HG03025 (cell line): Measurements from ENCODE around the gene KCNJ4.
"Not testable (repeated sequence)": the region's sequence is repeated elsewhere in the genome, so short reads cannot be mapped to it uniquely, and the experiment has no call there.

Experiments used
- ATAC-seq: cut with Tn5 transposase; IDR thresholded peaks from one replicate; pipeline ENCODE4 v1.9.1; 2021; ENCODE audit warnings: mild to moderate bottlenecking, moderate library complexity; ENCODE audit not compliant: unreplicated experiment, low FRiP score

KCNJ4 gene

DNA sequence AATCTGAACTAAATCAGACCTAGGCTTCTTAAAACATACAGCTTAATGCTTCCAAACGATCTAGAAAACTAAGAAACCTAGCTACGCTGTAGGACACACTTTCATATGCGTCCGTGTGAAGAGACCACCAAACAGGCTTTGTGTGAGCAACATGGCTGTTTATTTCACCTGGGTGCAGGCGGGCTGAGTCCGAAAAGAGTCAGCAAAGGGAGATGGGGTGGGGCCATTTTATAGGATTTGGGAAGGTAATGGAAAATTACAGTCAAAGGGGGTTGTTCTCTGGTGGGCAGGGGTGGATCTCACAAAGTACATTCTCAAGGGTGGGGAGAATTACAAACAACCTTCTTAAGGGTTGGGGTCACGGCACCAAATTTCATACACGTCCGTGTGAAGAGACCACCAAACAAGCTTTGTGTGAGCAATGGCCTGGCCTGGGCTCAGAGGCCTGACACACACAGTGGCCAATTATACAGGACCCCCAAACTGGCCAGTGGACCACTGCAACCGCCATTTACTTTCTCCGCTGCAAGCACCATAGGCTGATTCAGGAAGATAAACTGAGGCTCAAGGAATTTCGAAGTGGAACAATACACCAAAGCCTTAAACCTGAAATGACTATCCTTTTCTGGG, 58.4 kb downstream of the KCNJ4 start:
- not testable (repeated sequence) for ATAC-seq

DNA sequence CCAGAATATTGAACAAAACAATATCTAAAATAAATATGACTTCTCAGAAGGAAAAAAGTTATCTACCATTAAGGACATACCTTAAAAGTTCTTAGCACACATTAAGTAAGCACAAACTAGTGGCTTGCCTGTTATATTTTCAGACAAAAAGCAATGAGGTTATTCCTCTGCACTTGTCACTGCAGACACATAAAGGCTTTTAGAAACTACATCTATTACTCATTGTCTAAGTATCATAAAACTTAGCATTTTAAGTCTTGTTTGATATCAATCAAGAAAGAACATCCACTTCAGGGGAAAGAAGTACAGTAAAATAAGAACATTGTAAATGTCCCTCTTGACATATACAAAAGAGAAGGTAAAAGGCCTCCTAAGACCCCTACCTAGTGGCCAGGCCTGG, 59.1 kb downstream of the KCNJ4 start:
- not testable (repeated sequence) for ATAC-seq

DNA sequence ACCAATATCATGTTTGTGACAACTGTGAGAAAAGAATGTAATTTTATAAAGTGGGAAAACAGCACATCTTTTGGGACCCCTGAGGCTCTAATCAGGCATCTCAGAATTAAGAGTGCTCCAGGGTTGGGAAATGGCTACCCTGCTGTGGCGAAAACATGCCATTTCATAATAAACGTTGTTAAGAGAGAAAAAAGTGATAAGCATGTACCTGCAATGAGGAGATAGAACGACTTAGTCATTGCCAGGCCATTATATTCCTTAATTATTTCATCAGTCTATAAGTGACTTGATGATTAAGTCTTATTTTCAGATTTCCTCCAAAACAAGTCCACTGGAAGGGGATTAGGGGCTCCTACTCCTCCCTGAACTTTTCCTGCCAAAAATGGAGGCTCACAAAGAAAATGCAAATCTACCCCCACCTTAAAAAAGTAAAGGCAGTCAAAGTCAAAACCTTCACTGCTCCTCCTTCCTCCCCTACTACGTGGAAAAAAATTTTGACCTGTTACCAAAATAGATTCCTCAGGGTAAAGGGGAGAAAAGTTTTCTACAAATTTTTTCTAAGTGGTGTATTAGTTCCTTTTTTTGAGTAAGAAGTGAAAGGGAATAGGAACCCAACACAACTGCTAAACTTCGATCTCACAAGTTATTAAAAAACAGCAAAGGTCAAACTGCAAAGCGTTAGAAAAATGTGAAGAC, 59.9 kb downstream of the KCNJ4 start:
- ATAC-seq = not testable (repeated sequence)

DNA sequence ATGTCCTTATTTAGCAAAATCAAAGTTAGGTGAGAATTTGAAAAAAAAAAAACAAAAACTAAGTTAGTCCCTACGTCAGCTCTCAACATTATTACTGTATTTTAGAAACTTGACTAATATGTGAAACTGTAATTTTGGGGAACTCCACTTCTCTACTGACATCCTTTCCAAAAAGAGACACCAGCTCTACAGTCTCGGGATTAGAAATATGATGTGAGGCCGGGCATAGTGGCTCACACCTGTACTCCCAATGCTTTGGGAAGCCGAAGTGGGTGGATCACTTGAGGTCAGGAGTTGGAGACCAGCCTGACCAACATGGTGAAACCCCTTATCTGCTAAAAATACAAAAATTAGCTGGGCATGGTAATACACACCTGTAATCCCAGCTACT, 65.6 kb downstream of the KCNJ4 start:
- not testable (repeated sequence) for ATAC-seq

DNA sequence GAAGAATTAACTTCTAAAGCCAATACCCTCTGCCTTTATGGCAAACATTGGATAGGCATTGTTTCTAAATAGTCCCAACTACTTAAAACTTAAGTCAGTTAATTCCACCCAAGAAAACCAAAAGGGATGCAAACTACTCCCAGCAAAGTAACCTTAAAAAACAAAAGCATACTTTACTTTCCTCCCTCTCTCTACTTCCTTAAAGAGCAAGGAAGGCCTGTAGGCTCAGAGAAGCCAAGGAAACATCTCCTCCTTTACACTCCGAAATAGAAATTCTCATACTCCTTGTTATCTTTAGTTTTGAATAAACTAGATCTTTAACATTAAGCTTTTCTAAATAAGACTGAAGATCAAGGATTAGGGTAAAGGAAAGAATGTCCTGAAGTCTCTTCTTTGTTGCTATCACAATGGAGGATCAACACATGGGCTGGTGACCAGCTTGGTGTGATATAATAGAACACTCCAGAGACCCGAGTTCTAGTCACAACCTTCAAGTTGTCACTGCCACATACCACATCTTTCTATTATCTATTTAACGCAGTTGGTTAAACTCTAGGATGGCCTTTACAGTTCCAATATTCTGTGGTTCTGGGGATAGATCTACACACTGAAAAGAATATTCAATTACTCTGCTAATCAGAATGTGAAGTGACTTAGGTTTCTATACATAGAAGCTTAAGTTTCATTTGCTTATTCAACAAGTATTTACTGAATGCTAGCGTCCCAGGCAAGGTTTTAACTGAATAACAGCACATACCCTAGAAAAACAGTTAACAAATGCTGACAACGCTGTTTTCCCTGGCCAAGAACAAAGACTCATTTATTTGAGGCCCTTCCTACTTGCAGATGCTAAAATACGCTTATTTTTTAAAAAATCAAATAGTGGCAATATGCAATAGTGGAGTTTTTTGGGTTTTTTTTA, 66.2 kb downstream of the KCNJ4 start:
- not testable (repeated sequence) for ATAC-seq

DNA sequence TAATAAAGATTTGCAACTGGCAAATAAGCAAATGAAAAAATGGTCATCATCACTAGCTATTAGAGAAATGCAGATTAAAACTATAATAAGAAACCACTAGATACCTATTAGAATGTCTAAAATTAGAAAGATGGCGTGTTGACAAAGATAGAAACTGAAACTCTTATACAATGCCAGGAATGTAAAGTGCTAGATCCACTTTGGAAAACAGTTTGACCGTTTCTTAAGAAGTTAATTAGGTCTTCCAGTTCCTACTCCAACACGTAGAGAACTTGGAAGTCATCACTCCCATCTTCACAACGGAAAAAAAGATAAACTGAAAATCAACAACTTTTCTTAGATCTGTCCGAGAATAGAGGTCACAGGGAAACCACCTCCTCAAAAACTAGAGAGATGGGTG, 68.1 kb downstream of the KCNJ4 start:
- ATAC-seq = not testable (repeated sequence)

DNA sequence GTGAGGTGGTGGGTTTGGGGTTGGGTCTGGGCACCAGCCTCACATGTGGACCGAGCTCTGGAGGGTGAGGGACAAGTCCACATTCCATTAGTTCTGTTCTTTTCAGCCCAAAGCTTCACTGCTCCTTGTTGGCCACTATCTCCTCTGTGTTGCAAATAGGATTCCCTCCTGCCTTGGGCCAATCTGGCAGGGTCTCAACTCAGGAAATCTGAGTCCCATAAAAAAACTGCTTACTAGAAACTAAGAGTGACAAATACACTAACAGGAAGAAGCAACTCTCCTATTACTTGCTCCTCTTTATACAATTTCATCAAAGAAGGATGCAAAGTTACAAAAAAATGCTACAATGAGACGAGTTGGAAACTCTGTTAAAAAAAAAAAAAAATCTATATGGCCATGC, 71.6 kb downstream of the KCNJ4 start:
- ATAC-seq = no peak

DNA sequence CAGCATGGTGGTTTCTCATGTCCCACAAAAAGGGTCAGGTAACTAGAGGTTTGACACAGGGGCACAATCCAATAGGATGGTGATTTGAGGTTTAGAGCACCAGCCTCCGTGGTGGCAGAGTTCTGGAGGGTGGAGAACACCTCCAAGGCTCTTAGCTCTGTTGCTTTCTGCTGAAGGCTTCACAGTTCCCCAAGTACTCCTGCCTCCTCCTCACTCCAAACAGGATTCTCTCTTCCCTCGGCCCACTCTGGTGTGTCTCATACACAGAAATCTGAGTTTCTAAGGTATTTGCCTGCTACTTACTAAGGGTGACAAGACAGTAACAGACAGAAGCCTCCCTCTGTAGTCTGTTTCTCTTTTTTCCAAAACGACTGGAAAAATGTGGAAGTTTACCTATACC, 73.6 kb downstream of the KCNJ4 start:
- not testable (repeated sequence) for ATAC-seq
